Urinary bladder (tissue), 4 donors: ENCODE results near the gene DNTT. TPM values are rescaled to one million over a fixed set of nuclear protein-coding genes. Genes with fewer than 3 reads are reported as not detected.

Experiments used
- DNase-seq: peaks from one replicate; pipeline ENCODE4 v3.0.0-alpha.2; 2015; ENCODE audit errors: extremely low spot score
- H3K27ac ChIP-seq: one replicate; pipeline ENCODE4 v1.5.1; 2013; ENCODE audit warnings: low read depth, mild to moderate bottlenecking, moderate library complexity
- H3K36me3 ChIP-seq: one replicate; pipeline ENCODE4 v1.6.1; 2013; ENCODE audit warnings: mild to moderate bottlenecking, moderate library complexity; ENCODE audit not compliant: insufficient read depth
- H3K4me1 ChIP-seq: one replicate; pipeline ENCODE4 v1.6.1; 2013; ENCODE audit warnings: mild to moderate bottlenecking, moderate library complexity; ENCODE audit not compliant: insufficient read depth
- H3K4me3 ChIP-seq: one replicate; pipeline ENCODE4 v1.5.1; 2013; ENCODE audit warnings: low read depth, low read length
- WGBS: extraction: QIAGEN DNeasy Blood & Tissue Kit; methylation state at CpG from one replicate; pipeline ENCODE4 v1.1.7; 2013; 5-methylcytosine and 5-hydroxymethylcytosine counted together
- polyA plus RNA-seq: library from polyadenylated mRNA; stranded (reverse); fragments of 200-250 nt; gene quantifications from one replicate; pipeline ENCODE4 v1.2.3, GENCODE V29; 2013
- total RNA-seq: library from RNA; depleted of rRNA; stranded (reverse); fragments of >200 nt; gene quantifications from one replicate; pipeline ENCODE4 v1.2.3, GENCODE V29; 2014
- donor health status: healthy with polysubstance abuse.
- donor health status: healthy.

DNTT gene
- total and polyA plus RNA-seq, 2 donors, result not detected

- Histone ChIP-seq H3K27ac (no peak overlapping the region), H3K4me1 (no peaks in the 10 kb centered on the region), H3K36me3 (no peaks in the 10 kb centered on the region), H3K4me3 (no peak overlapping the region)
- DNase-seq, result no peak
- 55% methylated on average over 8 of the region's 8 CpGs for WGBS
Observed at GRCh38 chr10:96285331-96285752, 18.9 kb upstream of the DNTT start.

- Histone ChIP-seq H3K4me3 (no peak overlapping the region), H3K36me3 (no peaks in the 10 kb centered on the region), H3K27ac (no peak overlapping the region), H3K4me1 (no peaks in the 10 kb centered on the region)
- 36% methylated on average over 6 of the region's 6 CpGs for WGBS
- DNase-seq, result no peak
Observed at GRCh38 chr10:96287392-96288105, 16.7 kb upstream of the DNTT start.

- WGBS, result 54% methylated on average over 5 of the region's 5 CpGs
- no peak overlapping the region for H3K27ac ChIP-seq
- DNase-seq, result no peak
- no peaks in the 10 kb centered on the region for H3K4me1 ChIP-seq
- H3K36me3 ChIP-seq, result no peaks in the 10 kb centered on the region
- no peak overlapping the region for H3K4me3 ChIP-seq
Observed at GRCh38 chr10:96288151-96288621, 16.0 kb upstream of the DNTT start.

- 91% methylated on average over 9 of the region's 9 CpGs for WGBS
- Histone ChIP-seq H3K27ac (no peak overlapping the region), H3K4me1 (no peaks in the 10 kb centered on the region), H3K36me3 (no peaks in the 10 kb centered on the region), H3K4me3 (no peak overlapping the region)
- no peak for DNase-seq
Observed at GRCh38 chr10:96289218-96289910, 14.9 kb upstream of the DNTT start.

- DNase-seq, result no peak
- 73% methylated on average over 4 of the region's 4 CpGs for WGBS
- Histone ChIP-seq H3K4me3 (no peak overlapping the region), H3K4me1 (no peaks in the 10 kb centered on the region), H3K27ac (no peak overlapping the region), H3K36me3 (no peaks in the 10 kb centered on the region)
Observed at GRCh38 chr10:96290368-96291133, 13.7 kb upstream of the DNTT start.

GRCh38 chr10:96292971-96293920 is 11.0 kb upstream of the DNTT start:
- no peak for DNase-seq
- H3K4me3 ChIP-seq, result no peak overlapping the region
- H3K27ac ChIP-seq, result no peak overlapping the region
- WGBS, result 47% methylated on average over 7 of the region's 7 CpGs
- H3K36me3 ChIP-seq, result no peaks in the 10 kb centered on the region
- no peaks in the 10 kb centered on the region for H3K4me1 ChIP-seq

GRCh38 chr10:96295475-96295874 is 8.8 kb upstream of the DNTT start:
- no peak for DNase-seq
- no peak overlapping the region for H3K4me3 ChIP-seq
- H3K36me3 ChIP-seq, result no peaks in the 10 kb centered on the region
- H3K27ac ChIP-seq, result no peak overlapping the region
- no peaks in the 10 kb centered on the region for H3K4me1 ChIP-seq
- WGBS, result 43% methylated on average over 4 of the region's 4 CpGs

- DNase-seq, result no peak
- Histone ChIP-seq H3K4me1 (no peaks in the 10 kb centered on the region), H3K27ac (no peak overlapping the region), H3K36me3 (no peaks in the 10 kb centered on the region), H3K4me3 (no peak overlapping the region)
- WGBS, result 88% methylated on average over 2 of the region's 2 CpGs
Observed at GRCh38 chr10:96297486-96297885, 6.7 kb upstream of the DNTT start.

GRCh38 chr10:96298362-96298761 is 5.9 kb upstream of the DNTT start:
- Histone ChIP-seq H3K36me3 (no peaks in the 10 kb centered on the region), H3K27ac (no peak overlapping the region), H3K4me3 (no peak overlapping the region), H3K4me1 (no peaks in the 10 kb centered on the region)
- 61% methylated on average over 3 of the region's 3 CpGs for WGBS
- no peak for DNase-seq

- Histone ChIP-seq H3K4me1 (no peaks in the 10 kb centered on the region), H3K36me3 (no peaks in the 10 kb centered on the region), H3K4me3 (no peak overlapping the region), H3K27ac (no peak overlapping the region)
- 23% methylated on average over 5 of the region's 5 CpGs for WGBS
- DNase-seq, result no peak
Observed at GRCh38 chr10:96299383-96299782, 4.9 kb upstream of the DNTT start.

- Histone ChIP-seq H3K27ac (no peak overlapping the region), H3K4me1 (no peaks in the 10 kb centered on the region), H3K36me3 (no peaks in the 10 kb centered on the region), H3K4me3 (no peak overlapping the region)
- 52% methylated on average over 1 of the region's 1 CpG for WGBS
- DNase-seq, result no peak
Observed at GRCh38 chr10:96301616-96302015, 2.6 kb upstream of the DNTT start.

- Histone ChIP-seq H3K4me3 (no peak overlapping the region), H3K4me1 (no peaks in the 10 kb centered on the region), H3K36me3 (no peaks in the 10 kb centered on the region), H3K27ac (no peak overlapping the region)
- DNase-seq, result no peak
- 91% methylated on average over 3 of the region's 3 CpGs for WGBS
Observed at GRCh38 chr10:96305019-96305418, 785 bp downstream of the DNTT start.

GRCh38 chr10:96306516-96306915 is 2.3 kb downstream of the DNTT start:
- 75% methylated on average over 8 of the region's 8 CpGs for WGBS
- no peak overlapping the region for H3K4me3 ChIP-seq
- DNase-seq, result no peak
- no peaks in the 10 kb centered on the region for H3K4me1 ChIP-seq
- no peaks in the 10 kb centered on the region for H3K36me3 ChIP-seq
- no peak overlapping the region for H3K27ac ChIP-seq
